GM18505 (cell line): Measurements from ENCODE around the gene MRGPRX2.

Source experiments
- ATAC-seq: cut with Tn5 transposase; IDR thresholded peaks from one replicate; pipeline ENCODE4 v1.9.1; 2021; ENCODE audit not compliant: unreplicated experiment
- POLR2A ChIP-seq: IDR thresholded peaks from 4 replicates; pipeline ENCODE4 v1.6.1; 2011; ENCODE audit warnings: borderline replicate concordance; ENCODE audit not compliant: insufficient read depth, insufficient read length; ENCODE audit errors: extremely low read depth

Gene MRGPRX2

DNA sequence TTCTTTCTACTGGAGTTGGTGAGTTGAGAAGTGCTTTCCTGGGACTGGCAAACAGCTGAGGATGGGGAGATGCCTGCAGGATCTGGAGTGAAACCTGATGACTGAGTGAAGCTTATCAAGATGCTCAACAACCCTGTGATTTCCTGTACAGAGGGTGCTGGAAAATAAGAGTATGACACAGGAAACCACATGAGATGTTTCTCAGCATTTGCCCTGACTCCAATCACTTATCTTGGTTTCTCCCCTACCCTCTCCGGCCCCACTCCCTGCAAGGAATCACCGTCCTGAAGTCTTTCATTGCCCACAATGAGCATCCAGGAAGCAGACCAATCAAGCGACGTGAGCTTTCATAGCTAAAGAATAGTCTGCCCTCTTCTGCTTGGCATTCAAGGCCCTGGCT, at the start of gene MRGPRX2:
Gene MRGPRX2, minus strand, starts transcription at position 89 of the 400 bp plus-strand sequence. CDS start 4,315 bp downstream, outside the sequence.
- no peak for TF ChIP-seq POLR2A
- no peak for ATAC-seq

DNA sequence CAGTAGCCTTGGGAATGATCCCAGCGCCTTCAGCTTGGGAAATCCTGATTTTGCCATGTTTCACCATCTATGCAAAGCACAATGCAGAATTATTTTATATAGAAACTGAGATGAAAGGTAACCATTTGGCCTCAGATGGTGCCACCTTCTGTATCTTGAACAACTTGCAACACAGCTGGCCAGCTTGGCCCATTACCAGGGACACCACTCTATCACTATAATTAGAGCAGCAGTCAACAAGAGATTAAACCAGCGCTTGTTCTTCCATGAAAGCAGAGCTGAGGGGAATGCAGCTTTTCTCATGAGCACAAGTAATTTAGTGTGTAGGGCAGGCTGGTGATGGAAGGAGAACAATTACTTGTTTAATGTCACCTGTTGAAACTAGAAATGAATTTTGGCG, 49.8 kb upstream of the MRGPRX2 start:
- no peak for ATAC-seq
- TF ChIP-seq POLR2A, result no peak

DNA sequence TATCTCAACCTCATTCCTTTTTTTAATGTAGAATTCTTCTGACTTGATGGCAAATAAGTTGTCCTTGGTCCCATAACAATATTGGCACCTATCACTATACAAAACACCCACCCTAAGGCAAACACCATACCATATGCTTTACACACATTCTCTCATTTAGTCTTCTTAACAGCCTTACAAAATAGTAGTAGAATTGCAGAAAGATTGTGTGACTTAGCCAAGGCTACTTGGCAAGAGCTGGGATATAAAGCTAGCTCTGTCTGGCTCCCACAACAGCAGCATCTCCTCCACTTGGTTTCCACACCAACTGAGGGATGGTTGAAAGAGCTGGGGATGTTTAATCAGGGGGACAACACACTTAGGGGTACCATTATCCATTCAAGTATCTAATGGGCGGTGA, 46.6 kb upstream of the MRGPRX2 start:
- TF ChIP-seq POLR2A, result no peak
- ATAC-seq, result no peak

DNA sequence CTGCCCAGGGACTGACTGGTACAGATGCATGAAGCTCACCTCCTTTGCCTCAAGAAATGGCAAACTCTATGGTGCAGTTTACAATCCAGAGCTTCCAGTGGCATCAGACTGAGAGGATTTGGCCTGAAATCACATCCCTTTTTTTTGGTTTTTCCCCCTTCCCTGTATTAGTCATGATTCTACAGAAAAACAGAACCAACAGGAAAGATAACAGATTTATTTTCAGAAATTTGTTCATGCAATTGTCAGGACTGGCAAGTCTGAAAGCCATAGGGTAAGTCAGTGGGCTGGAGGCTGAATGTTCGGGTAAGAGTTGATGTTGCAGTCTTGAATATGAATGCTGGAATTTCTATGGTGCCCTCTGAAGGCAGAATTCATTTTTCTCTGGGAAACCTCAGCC, 44.5 kb upstream of the MRGPRX2 start:
- TF ChIP-seq POLR2A, result no peak
- no peak for ATAC-seq

DNA sequence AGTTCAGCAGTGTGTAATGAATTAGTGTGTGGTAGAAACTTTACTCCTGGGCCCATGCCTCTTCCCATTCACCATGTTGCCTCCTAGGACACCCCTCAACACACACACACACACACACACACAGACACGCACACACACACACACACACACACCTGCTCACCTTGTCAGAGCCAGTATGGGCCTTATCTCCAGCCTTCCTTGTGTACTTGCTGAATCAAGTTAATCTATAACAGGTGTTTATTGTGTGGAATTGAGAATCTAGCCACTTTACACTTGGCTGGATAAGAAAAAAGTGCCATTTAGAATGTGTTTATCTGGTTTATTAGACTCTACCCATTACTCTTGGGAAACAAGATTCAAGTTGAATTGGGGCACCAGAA, 42.0 kb upstream of the MRGPRX2 start:
- no peak for ATAC-seq
- no peak for TF ChIP-seq POLR2A

DNA sequence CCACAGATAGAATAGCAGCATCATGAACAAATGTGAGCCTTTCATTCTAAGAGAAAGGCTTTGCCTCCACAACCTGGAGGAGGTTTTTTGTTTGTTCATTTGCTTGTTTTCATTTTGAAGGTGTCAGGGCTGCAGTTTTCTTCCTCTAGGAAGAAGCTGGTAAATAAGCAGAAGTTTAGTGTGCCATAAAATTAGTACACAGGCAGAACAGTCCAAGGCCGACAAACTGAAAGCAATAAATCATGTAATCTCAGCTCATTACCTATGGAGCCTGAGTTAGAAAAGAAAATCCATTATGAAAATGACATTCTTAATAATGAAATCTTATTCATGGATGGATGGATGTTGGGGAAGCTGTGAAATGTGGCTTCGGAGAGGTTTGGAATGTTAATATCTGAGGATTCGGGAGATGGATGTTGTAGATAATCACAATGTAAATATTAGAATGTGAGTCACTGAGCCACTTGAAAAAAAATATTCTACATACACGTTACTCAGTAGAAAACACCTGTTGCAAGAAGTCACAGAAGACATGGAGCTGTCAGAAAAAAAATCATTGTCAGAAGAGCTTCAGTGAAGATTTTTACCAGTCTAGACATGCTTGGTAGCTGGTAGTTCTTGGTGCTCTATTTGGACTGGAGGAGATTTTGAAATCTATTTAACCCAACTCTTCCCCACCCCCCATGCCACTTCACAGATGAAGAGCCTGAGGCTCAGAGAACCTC, 41.4 kb upstream of the MRGPRX2 start:
- TF ChIP-seq POLR2A, result no peak

DNA sequence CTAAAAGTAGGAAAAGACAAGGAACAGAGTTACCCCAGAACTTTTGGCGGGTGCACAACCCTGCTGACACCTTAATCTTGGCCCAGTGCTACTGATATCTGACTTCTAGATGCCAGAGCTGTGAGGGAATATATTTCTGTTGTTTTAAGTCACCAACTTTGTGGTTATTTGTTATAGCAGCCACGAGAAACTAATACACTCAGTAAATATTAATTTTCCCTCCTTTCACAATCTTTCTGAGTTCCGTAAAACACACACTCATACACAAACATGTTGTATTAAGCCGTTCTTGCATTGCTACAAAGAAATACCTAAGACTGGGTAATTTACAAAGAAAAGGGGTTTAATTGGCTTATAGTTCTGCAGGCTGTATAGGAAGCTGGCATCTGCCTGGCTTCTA, 40.4 kb upstream of the MRGPRX2 start:
- no peak for ATAC-seq
- no peak for TF ChIP-seq POLR2A

More for the DNA sequence above, 41.4 kb upstream of the MRGPRX2 start:
- ATAC-seq, result no peak

DNA sequence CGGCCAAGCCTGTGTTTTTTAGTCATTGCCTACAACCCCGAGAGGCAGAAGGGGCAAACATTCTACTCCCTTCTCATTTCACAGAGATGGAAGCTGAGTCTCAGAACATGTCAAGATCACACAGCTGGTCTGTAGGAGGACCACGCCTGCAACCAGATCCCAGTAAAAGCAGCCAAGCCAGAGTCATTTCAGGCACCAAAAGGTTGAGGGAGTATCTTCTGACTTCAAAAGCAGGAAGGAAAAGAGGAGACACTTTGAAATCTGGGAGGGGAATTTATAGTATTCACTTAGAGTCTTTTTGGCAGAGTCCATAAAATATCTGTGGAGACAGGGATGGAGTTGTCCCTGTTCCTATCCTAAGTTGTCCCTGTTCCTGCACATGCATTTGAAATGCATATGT, 38.6 kb upstream of the MRGPRX2 start:
- TF ChIP-seq POLR2A, result no peak
- no peak for ATAC-seq

DNA sequence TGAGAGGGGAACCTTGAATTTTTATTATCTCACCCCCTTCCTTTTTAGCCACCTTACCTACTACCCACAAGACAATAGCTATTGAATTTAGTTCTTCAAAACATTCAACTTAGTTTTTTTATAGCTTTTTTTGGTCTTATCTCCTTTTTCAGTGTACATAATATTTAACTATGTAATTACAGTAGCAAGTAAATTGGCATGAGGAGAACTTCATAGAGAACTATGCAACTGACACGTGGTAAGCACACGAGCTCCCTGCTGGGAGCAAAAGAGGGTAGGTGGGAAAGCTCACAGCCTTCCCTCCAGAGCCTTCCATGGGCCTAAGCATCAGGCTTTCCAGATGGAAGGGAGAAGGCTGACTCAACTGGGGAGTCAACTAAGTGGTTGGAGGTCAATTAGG, 34.3 kb upstream of the MRGPRX2 start:
- no peak for ATAC-seq
- TF ChIP-seq POLR2A, result no peak

DNA sequence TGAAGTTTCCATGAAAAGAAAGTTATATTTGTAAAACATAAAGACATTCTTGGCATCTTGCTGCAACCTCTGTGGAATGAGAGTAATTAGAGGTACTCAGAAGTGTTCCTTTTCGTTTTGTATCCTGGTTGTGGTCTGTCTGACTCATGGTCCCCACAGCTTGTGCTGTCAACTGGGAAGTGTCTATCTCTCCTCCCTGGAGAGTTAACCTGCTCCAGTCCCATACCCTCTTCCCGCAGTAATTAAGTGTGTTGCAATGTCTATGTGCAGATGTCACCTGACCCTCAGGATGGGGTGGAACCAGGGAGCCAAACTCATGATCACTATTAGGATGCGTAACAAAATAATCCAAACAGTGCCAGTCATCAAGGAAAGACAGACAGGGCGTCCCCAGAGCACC, 33.5 kb upstream of the MRGPRX2 start:
- ATAC-seq, result no peak
- TF ChIP-seq POLR2A, result no peak

DNA sequence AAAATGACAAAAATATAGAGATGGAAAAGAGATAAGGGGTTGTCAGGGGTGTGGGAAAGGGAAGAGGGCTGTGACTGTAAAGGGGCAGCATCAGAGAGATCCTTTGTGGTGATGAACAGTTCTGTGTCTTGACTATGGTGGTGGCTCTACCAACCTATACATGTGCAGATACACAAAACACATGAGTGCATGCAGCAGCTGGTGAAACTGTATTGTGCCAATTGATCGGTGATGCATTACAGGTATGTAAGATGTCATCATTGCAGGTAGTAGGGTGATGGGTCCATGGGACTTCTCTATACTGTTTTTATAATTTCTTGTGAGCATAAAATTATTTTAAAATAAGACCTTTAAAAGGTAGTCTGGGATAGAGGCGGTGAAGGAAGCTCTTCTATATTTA, 32.3 kb upstream of the MRGPRX2 start:
- TF ChIP-seq POLR2A, result no peak
- no peak for ATAC-seq

DNA sequence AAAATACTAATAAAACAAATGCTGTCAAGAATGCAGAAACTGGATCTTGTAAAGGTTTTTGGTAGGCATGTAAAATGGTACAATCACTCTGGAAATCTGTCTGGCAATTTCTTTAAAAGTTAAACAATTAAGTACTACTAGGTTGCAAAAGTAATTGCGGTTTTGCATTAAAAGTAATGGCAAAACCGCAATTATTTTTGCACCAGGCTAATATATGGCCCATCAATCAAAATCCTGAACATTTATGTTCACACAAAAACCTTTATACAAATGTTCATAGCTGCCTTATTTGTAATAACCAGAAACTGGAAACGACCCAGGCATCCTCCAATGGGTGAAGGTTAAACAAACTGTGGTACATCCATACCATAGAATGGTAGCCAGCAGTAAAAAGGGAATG, 31.8 kb upstream of the MRGPRX2 start:
- no peak for TF ChIP-seq POLR2A
- ATAC-seq, result no peak

DNA sequence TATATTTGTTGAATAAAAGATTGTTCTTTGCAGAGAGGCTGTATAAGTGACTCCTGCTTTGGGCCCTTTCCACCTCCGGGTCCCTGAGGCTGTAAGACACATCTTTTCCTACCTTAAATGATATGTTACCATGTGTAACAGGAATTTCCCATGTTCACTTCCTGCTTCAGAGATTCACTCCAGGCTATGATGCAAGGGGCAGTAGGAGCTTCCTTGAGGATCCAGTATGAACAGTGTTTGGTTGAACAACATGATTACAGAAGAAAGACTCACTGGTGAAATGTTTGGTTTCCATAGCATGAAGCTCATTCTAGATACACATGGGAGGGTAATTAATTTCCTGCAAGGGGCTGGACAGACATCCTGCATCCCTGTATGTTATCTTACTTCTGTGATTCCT, 30.8 kb upstream of the MRGPRX2 start:
- ATAC-seq, result no peak
- TF ChIP-seq POLR2A, result no peak

DNA sequence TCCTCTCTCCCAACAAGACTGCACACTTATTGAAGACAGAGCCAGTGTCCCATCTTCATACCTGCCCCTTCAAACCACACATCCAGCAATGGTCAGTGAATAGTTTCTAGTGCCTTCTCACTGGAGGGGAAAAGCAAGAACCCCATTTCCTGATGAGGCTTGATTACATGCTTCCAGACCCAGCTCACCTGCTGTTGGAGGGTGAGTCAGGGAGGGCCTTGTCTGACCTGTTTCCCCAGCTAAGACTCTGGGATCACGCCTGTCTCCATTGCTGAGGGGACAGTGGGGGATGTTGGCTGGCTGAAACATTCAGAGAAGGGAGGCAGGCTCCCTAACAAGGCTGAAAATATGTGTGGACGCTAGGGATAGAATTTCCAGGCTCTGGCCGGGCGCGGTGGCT, 28.9 kb upstream of the MRGPRX2 start:
- ATAC-seq, result no peak
- TF ChIP-seq POLR2A, result no peak

DNA sequence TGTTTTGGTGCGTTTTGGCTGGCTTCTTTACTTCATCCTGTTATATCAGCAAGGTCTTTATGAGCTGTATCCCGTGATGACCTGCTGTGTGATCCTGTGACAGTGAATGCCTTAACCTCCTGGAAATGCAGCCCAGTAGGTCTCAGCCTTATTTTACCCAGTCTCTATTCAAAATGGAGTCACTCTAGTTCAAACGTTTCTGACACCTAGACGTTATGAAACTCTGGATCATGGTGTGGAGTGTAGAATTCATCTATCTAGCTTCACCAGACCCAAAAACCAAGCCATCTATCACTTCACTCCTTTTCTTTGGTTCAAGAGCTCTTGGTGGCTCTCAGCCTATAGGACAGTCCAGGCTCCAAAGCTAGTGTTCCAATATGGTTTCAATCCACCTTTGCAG, 28.3 kb upstream of the MRGPRX2 start:
- no peak for ATAC-seq
- no peak for TF ChIP-seq POLR2A
